IMR-90 (cell line): ENCODE data around the gene FAM110A. TPM values are rescaled to one million over a fixed set of nuclear protein-coding genes. Genes with fewer than 3 reads are reported as not detected.

Experiments used
- ATAC-seq: fragments of 200-7000 bp; cut with Tn5 transposase; 2 replicates; pipeline ENCODE4 v1.9.1; 2020; ENCODE audit warnings: low read depth, mild to moderate bottlenecking, moderate library complexity
- BruUV-seq: library from RNA; stranded (reverse); fragments of 400-500 nt; replicated peaks from 2 replicates; lab custom pipeline; 2021; lab: Mats Ljungman, UMichigan
- CTCF ChIA-PET: fragments of 300-600 bp; formaldehyde crosslinking; extraction: SDS; loops from one replicate; lab custom pipeline; 2021; ENCODE audit warnings: antibody characterized with exemption; lab: Yijun Ruan, JAX
- POLR2A ChIA-PET: fragments of 300-600 bp; sonication (Branson Sonifier 250); formaldehyde crosslinking; loops from one replicate; lab custom pipeline; 2022; ENCODE audit warnings: antibody characterized with exemption; ENCODE audit not compliant: unreplicated experiment; lab: Charles Lee
- DNase-seq: peaks from one replicate; pipeline ENCODE4 v3.0.0; 2013
- H2AFZ ChIP-seq: replicated peaks from 2 replicates; pipeline ENCODE3; 2013; ENCODE audit warnings: low read length, mild to moderate bottlenecking; ENCODE audit not compliant: poor library complexity
- H2AK5ac ChIP-seq: 2 replicates; pipeline ENCODE4 v1.6.1; 2013; ENCODE audit warnings: low read depth, low read length, inconsistent platforms
- H2AK9ac ChIP-seq: replicated peaks from 2 replicates; pipeline ENCODE3; 2013; ENCODE audit warnings: mild to moderate bottlenecking, low read depth, low read length, moderate library complexity; ENCODE audit not compliant: poor library complexity
- H2BK120ac ChIP-seq: 2 replicates; pipeline ENCODE4 v1.6.1; 2013; ENCODE audit warnings: low read depth, low read length, inconsistent platforms
- H2BK15ac ChIP-seq: 3 replicates; pipeline ENCODE4 v1.6.1; 2013; ENCODE audit warnings: low read depth, low read length, inconsistent platforms
- H2BK20ac ChIP-seq: 2 replicates; pipeline ENCODE4 v1.6.1; 2013; ENCODE audit warnings: low read depth, mild to moderate bottlenecking, inconsistent platforms, low read length, moderate library complexity
- H2BK5ac ChIP-seq: 2 replicates; pipeline ENCODE4 v1.6.1; 2013; ENCODE audit warnings: mild to moderate bottlenecking, low read depth, low read length, inconsistent platforms; ENCODE audit not compliant: poor library complexity, severe bottlenecking
- H3K14ac ChIP-seq: replicated peaks from 2 replicates; pipeline ENCODE4 v1.6.1; 2013; ENCODE audit warnings: low read depth, low read length, inconsistent platforms
- H3K18ac ChIP-seq: 2 replicates; pipeline ENCODE4 v1.6.1; 2013; ENCODE audit warnings: low read depth, low read length, control low read depth
- H3K23ac ChIP-seq: 2 replicates; pipeline ENCODE4 v1.6.1; 2013; ENCODE audit warnings: low read depth, low read length, inconsistent platforms
- H3K27ac ChIP-seq: 2 replicates; pipeline ENCODE4 v1.5.1; 2013; ENCODE audit warnings: mild to moderate bottlenecking, control low read depth, low read length; ENCODE audit not compliant: insufficient read depth
- H3K27me3 ChIP-seq: 2 replicates; pipeline ENCODE4 v1.6.1; 2013; ENCODE audit warnings: low read length; ENCODE audit not compliant: control insufficient read depth, insufficient read depth
- H3K36me3 ChIP-seq: 2 replicates; pipeline ENCODE4 v1.6.1; 2013; ENCODE audit warnings: low read length, mixed read lengths; ENCODE audit not compliant: control insufficient read depth, insufficient read depth
- H3K4ac ChIP-seq: 2 replicates; pipeline ENCODE4 v1.6.1; 2013; ENCODE audit warnings: low read depth, low read length, inconsistent platforms
- H3K4me1 ChIP-seq: 2 replicates; pipeline ENCODE4 v1.6.1; 2013; ENCODE audit warnings: low read length, mixed read lengths; ENCODE audit not compliant: control insufficient read depth, insufficient read depth
- H3K4me2 ChIP-seq: 2 replicates; pipeline ENCODE4 v1.6.1; 2013; ENCODE audit warnings: low read depth, mild to moderate bottlenecking, control low read depth, low read length, moderate library complexity
- H3K4me3 ChIP-seq: 2 replicates; pipeline ENCODE4 v1.5.1; 2013; ENCODE audit warnings: low read depth, mild to moderate bottlenecking, control low read depth, low read length, moderate library complexity; ENCODE audit not compliant: insufficient read depth
- H3K56ac ChIP-seq: 2 replicates; pipeline ENCODE4 v1.6.1; 2013; ENCODE audit warnings: low read length, inconsistent platforms; ENCODE audit not compliant: insufficient read depth; ENCODE audit errors: extremely low read depth
- H3K79me1 ChIP-seq, 2 experiments: 2 replicates each; pipeline ENCODE4 v1.6.1; 2013; ENCODE audit warnings: low read length in 2 of 2, inconsistent platforms in 1 of 2, low read depth in 1 of 2
- H3K9ac ChIP-seq: 2 replicates; pipeline ENCODE4 v1.6.1; 2013; ENCODE audit warnings: low read depth, low read length, control low read depth
- H3K9me1 ChIP-seq: 2 replicates; pipeline ENCODE4 v1.6.1; 2013; ENCODE audit warnings: low read length, inconsistent platforms; ENCODE audit not compliant: insufficient read depth
- H3K9me3 ChIP-seq: 2 replicates; pipeline ENCODE4 v1.6.1; 2013; ENCODE audit warnings: low read length; ENCODE audit not compliant: control insufficient read depth, insufficient read depth
- H4K20me1 ChIP-seq: 2 replicates; pipeline ENCODE4 v1.6.1; 2013; ENCODE audit warnings: low read length, inconsistent platforms; ENCODE audit not compliant: insufficient read depth
- H4K5ac ChIP-seq: 2 replicates; pipeline ENCODE4 v1.6.1; 2013; ENCODE audit warnings: mild to moderate bottlenecking, low read depth, low read length, control low read depth
- H4K8ac ChIP-seq, 2 experiments: 2 replicates each; pipeline ENCODE4 v1.6.1; 2013; ENCODE audit warnings: low read depth in 2 of 2, low read length in 2 of 2, control low read depth in 1 of 2, inconsistent platforms in 1 of 2
- H4K91ac ChIP-seq: 2 replicates; pipeline ENCODE4 v1.6.1; 2013; ENCODE audit warnings: low read depth, low read length, inconsistent platforms; ENCODE audit not compliant: insufficient read depth
- BHLHE40 ChIP-seq: fragments of 150-350 bp; IDR thresholded peaks from 2 replicates; pipeline ENCODE4 v1.6.1; 2016; ENCODE audit warnings: mild to moderate bottlenecking, low read depth, low read length
- FOS ChIP-seq: fragments of 150-350 bp; IDR thresholded peaks from 2 replicates; pipeline ENCODE4 v1.6.1; 2016; ENCODE audit warnings: low read depth, low read length
- MAFK ChIP-seq: IDR thresholded peaks from 2 replicates; pipeline ENCODE4 v1.6.1; 2012; ENCODE audit warnings: low read depth, low read length, improper control_type of control experiment
- RCOR1 ChIP-seq: IDR thresholded peaks from 2 replicates; pipeline ENCODE4 v1.6.1; 2012; ENCODE audit warnings: mild to moderate bottlenecking, low read length, improper control_type of control experiment; ENCODE audit not compliant: insufficient replicate concordance
- WGBS, 2 experiments: methylation state at CpG; one replicate each; pipeline versions ENCODE4 v1.1.5 to v1.1.7; 2013; ENCODE audit warnings: missing lambda C conversion rate in 2 of 2; ENCODE audit not compliant: insufficient read length in 1 of 2; ENCODE audit errors: extremely low coverage in 2 of 2; 5-methylcytosine and 5-hydroxymethylcytosine counted together
- dilution Hi-C: fragments of 300-500 bp; cut with HindIII; formaldehyde crosslinking; loops from one replicate; pipeline ENCODE4 v1.14.3; 2018; ENCODE audit warnings: low sequenced_read_pairs; ENCODE audit not compliant: unreplicated experiment
- in situ Hi-C: fragments of 300-500 bp; cut with MboI; formaldehyde crosslinking; loops from 3 replicates; pipeline ENCODE4 v1.14.3; 2019; ENCODE audit warnings: low sequenced_read_pairs, inconsistent platforms, mixed read lengths
- intact Hi-C: fragments of 100-400 bp; cut with micrococcal nuclease; formaldehyde crosslinking; loops from 2 replicates; pipeline ENCODE4 v1.10.0; 2022
- polyA plus RNA-seq, 3 experiments: library from polyadenylated mRNA; depleted of rRNA; stranded (reverse); fragments of >200 nt; gene quantifications; 2 replicates each; pipeline ENCODE4 v1.2.3, GENCODE V29; 2012; ENCODE audit warnings: low replicate concordance in 1 of 3
- total RNA-seq: library from RNA; depleted of rRNA; stranded (reverse); fragments of >200 nt; gene quantifications from 2 replicates; pipeline ENCODE4 v1.2.3, GENCODE V29; 2012
- TF ChIP-seq, protein P1 (sequence below): fragments of 150-350 bp; IDR thresholded peaks from 2 replicates; pipeline ENCODE4 v1.6.1; 2017; ENCODE audit warnings: mild to moderate bottlenecking, antibody characterized with exemption, low read length, low read depth

The FAM110A gene
- total and polyA plus RNA-seq, 2 of the 4 experiments (the other 2 are of a cell fraction): 0.36 to 3.6 TPM

GRCh38 chr20:792248-792647 is 41.3 kb upstream of the FAM110A start:
- Histone ChIP-seq H4K91ac (no peak overlapping the region), H3K4me1 (no peaks in the 10 kb centered on the region), H2BK5ac (no peak overlapping the region), H4K5ac (no peak overlapping the region), H2BK15ac (no peak overlapping the region), H3K14ac (no peak overlapping the region), H2AFZ (no peak overlapping the region), H4K20me1 (no peaks in the 10 kb centered on the region), H2BK20ac (no peak overlapping the region), H4K8ac (no peak overlapping the region), H3K4ac (no peak overlapping the region), H3K4me3 (no peak overlapping the region), H3K9me3 (no peaks in the 10 kb centered on the region), H3K79me1 (no peaks in the 10 kb centered on the region), H3K23ac (no peak overlapping the region), H3K9me1 (no peaks in the 10 kb centered on the region), H3K27ac (no peak overlapping the region), H2BK120ac (no peak overlapping the region), H2AK9ac (no peak overlapping the region), H3K56ac (no peak overlapping the region), H3K4me2 (no peak overlapping the region), H3K36me3 (no peaks in the 10 kb centered on the region), H2AK5ac (no peak overlapping the region), H3K27me3 (peaks cover 1% of the 10 kb centered on the region; the same call in 1 of the 2 replicates), H3K9ac (no peak overlapping the region), H3K18ac (no peak overlapping the region)
- dilution Hi-C loops (no loop called here), in situ Hi-C loops (no loop called here), intact Hi-C loops (no loop called here)
- ATAC-seq: no peak
- BruUV-seq: no TSS peak
- no peak for DNase-seq
- CTCF ChIA-PET: no interaction called here
- WGBS, 2 experiments: no CpG with 5 or more reads among the region's 18 CpGs
- POLR2A ChIA-PET: no interaction called here
- TF ChIP-seq MAFK (no peak), FOS (no peak), BHLHE40 (no peak), RCOR1 (no peak)
- TF ChIP-seq, protein P1, sequence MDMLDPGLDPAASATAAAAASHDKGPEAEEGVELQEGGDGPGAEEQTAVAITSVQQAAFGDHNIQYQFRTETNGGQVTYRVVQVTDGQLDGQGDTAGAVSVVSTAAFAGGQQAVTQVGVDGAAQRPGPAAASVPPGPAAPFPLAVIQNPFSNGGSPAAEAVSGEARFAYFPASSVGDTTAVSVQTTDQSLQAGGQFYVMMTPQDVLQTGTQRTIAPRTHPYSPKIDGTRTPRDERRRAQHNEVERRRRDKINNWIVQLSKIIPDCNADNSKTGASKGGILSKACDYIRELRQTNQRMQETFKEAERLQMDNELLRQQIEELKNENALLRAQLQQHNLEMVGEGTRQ: no peak
